Measurements from ENCODE around the gene FOXI1. TPM values are rescaled to one million over a fixed set of nuclear protein-coding genes. Genes with fewer than 3 reads are reported as not detected.

Gene FOXI1
- total and polyA plus RNA-seq, 2 of the 13 experiments (the other 11 are each of a cell fraction or from before 2014, with no cell fraction given), result not detected

GRCh38 chr5:170076739-170077138, 29.0 kb upstream of the FOXI1 start:
- no peak overlapping the region for H2AFZ ChIP-seq (ENCODE audit: low read length)
- BruUV-seq (replicated peaks), result no TSS peak
- POLR2A ChIA-PET, result no interaction called here
- no peaks in the 10 kb centered on the region for H3K27me3 ChIP-seq (ENCODE audit: control insufficient read depth in 1 of 2, insufficient read depth in 2 of 2, low read length in 2 of 2)
- no peak overlapping the region for H3K4me3 ChIP-seq (replicated peaks in 1 of 3; ENCODE audit: insufficient read depth in 1 of 3, low read depth in 2 of 3, low read length in 3 of 3)
- no peaks in the 10 kb centered on the region for H3K4me1 ChIP-seq (ENCODE audit: insufficient read depth, low read length)
- no peak overlapping the region for H3K4me2 ChIP-seq (ENCODE audit: low read depth, low read length)
- no peak overlapping the region for H3K27ac ChIP-seq (ENCODE audit: extremely low read length, insufficient read depth, low read length)
- no peaks in the 10 kb centered on the region for H3K36me3 ChIP-seq (replicated peaks in 1 of 2; ENCODE audit: control insufficient read depth in 1 of 2, insufficient read depth in 2 of 2, low read length in 2 of 2)
- H3K79me2 ChIP-seq (ENCODE audit: insufficient read depth, low read length), result no peaks in the 10 kb centered on the region
- FAIRE-seq (no peak), DNase-seq (ENCODE audit: low spot score) (no peak), ATAC-seq (no peak)
- TF ChIP-seq FLYWCH1 (CRISPR knock-in tag; IDR thresholded peaks at IDR 0.05) (no peak), ZFY (CRISPR knock-in tag; IDR thresholded peaks at IDR 0.05) (no peak), TRIM22 (IDR thresholded peaks at IDR 0.05) (no peak), MTF2 (CRISPR knock-in tag; IDR thresholded peaks at IDR 0.05; ENCODE audit: borderline replicate concordance) (no peak), ZNF564 (CRISPR knock-in tag; IDR thresholded peaks at IDR 0.05) (no peak), ZNF503 (CRISPR knock-in tag; IDR thresholded peaks at IDR 0.05) (no peak), ZNF251 (CRISPR knock-in tag; IDR thresholded peaks at IDR 0.05) (no peak), ATAD3A (CRISPR knock-in tag; IDR thresholded peaks at IDR 0.05) (no peak), PRPF4 (IDR thresholded peaks at IDR 0.05; ENCODE audit: low read depth, low read length, poor library complexity, severe bottlenecking) (no peak), SAP130 (CRISPR knock-in tag; IDR thresholded peaks at IDR 0.05; ENCODE audit: low read depth) (no peak), DMTF1 (CRISPR knock-in tag; IDR thresholded peaks at IDR 0.05) (no peak), REL (CRISPR knock-in tag; conservative IDR thresholded peaks at IDR 0.05) (no peak), SKI (IDR thresholded peaks at IDR 0.05; ENCODE audit: partially characterized antibody) (no peak), MEIS1 (CRISPR knock-in tag; IDR thresholded peaks at IDR 0.05; ENCODE audit: borderline replicate concordance) (no peak)
- no peak overlapping the region for H3K9ac ChIP-seq (ENCODE audit: insufficient read depth, low read depth, low read length)
- CTCF ChIA-PET (ENCODE audit: low intra/inter-chr PET ratio, low total read pairs), result no interaction called here
- in situ Hi-C loops (cut with HindIII; ENCODE audit: extremely low pct_ligation_motif_present, low pct_unique_long_range_greater_than_20kb) (no loop called here), intact Hi-C loops (cut with micrococcal nuclease; ENCODE audit: unreplicated experiment) (no loop called here)
- H4K20me1 ChIP-seq (ENCODE audit: insufficient read depth, low read length), result no peaks in the 10 kb centered on the region
- H3K9me3 ChIP-seq (ENCODE audit: low read length), result no peaks in the 10 kb centered on the region

Data from HepG2 (cell line).